ENCODE data around the gene GALNT17. TPM values are rescaled to one million over a fixed set of nuclear protein-coding genes. Genes with fewer than 3 reads are reported as not detected.
"Not testable (repeated sequence)": the region's sequence is repeated elsewhere in the genome, so short reads cannot be mapped to it uniquely, and the experiment has no call there.

GALNT17 gene
- total and polyA plus RNA-seq, 2 experiments from 2014 or later, result 2.3 to 4.6 TPM

- H3K9me3 ChIP-seq (ENCODE audit: low read depth), result no peaks in the 10 kb centered on the region
- H3K4me3 ChIP-seq, result no peak overlapping the region
- no peak overlapping the region for H3K27ac ChIP-seq
- H3K36me3 ChIP-seq, result no peaks in the 10 kb centered on the region
- H3K27me3 ChIP-seq, result no peaks in the 10 kb centered on the region
- TF ChIP-seq CTCF (IDR thresholded peaks at IDR 0.05; ENCODE audit: low read depth, low read length), result no peak
- peaks cover under 1% of the 10 kb centered on the region for H3K4me1 ChIP-seq (ENCODE audit: low read depth)
- no peak for DNase-seq (ENCODE audit: low read depth in 1 of 2, low spot score in 1 of 2)
These were observed 113.1 kb downstream of the GALNT17 start for GRCh38 chr7:71245038-71245437.

- H3K36me3 ChIP-seq, result no peaks in the 10 kb centered on the region
- no peaks in the 10 kb centered on the region for H3K9me3 ChIP-seq (ENCODE audit: low read depth)
- no peak overlapping the region for H3K4me3 ChIP-seq
- no peaks in the 10 kb centered on the region for H3K27me3 ChIP-seq
- no peak for TF ChIP-seq CTCF (IDR thresholded peaks at IDR 0.05; ENCODE audit: low read depth, low read length)
- H3K27ac ChIP-seq, result no peak overlapping the region
- DNase-seq (ENCODE audit: low read depth in 1 of 2, low spot score in 1 of 2), result no peak
- no peaks in the 10 kb centered on the region for H3K4me1 ChIP-seq (ENCODE audit: low read depth)
These were observed 119.8 kb downstream of the GALNT17 start for GRCh38 chr7:71251706-71252105.

GRCh38 chr7:71254751-71255150, 122.8 kb downstream of the GALNT17 start:
- Histone ChIP-seq H3K27me3 (no peaks in the 10 kb centered on the region), H3K4me3 (no peak overlapping the region), H3K4me1 (ENCODE audit: low read depth) (no peaks in the 10 kb centered on the region), H3K9me3 (ENCODE audit: low read depth) (no peaks in the 10 kb centered on the region), H3K36me3 (no peaks in the 10 kb centered on the region), H3K27ac (no peak overlapping the region)
- DNase-seq (ENCODE audit: low read depth in 1 of 2, low spot score in 1 of 2), result no peak
- TF ChIP-seq CTCF (IDR thresholded peaks at IDR 0.05; ENCODE audit: low read depth, low read length), result no peak

GRCh38 chr7:71255537-71256178, 123.7 kb downstream of the GALNT17 start:
- H3K9me3 ChIP-seq (ENCODE audit: low read depth), result no peaks in the 10 kb centered on the region
- H3K27ac ChIP-seq, result no peak overlapping the region
- no peak for TF ChIP-seq CTCF (IDR thresholded peaks at IDR 0.05; ENCODE audit: low read depth, low read length)
- H3K4me3 ChIP-seq, result no peak overlapping the region
- H3K4me1 ChIP-seq (ENCODE audit: low read depth), result no peaks in the 10 kb centered on the region
- H3K36me3 ChIP-seq, result no peaks in the 10 kb centered on the region
- no peak for DNase-seq (ENCODE audit: low read depth in 1 of 2, low spot score in 1 of 2)
- H3K27me3 ChIP-seq, result no peaks in the 10 kb centered on the region

- Histone ChIP-seq H3K27ac (no peak overlapping the region), H3K36me3 (no peaks in the 10 kb centered on the region), H3K4me3 (no peak overlapping the region), H3K27me3 (no peaks in the 10 kb centered on the region), H3K9me3 (ENCODE audit: low read depth) (peaks cover 3% of the 10 kb centered on the region), H3K4me1 (ENCODE audit: low read depth) (peaks cover 3% of the 10 kb centered on the region)
- TF ChIP-seq CTCF (IDR thresholded peaks at IDR 0.05; ENCODE audit: low read depth, low read length), result no peak
- DNase-seq (ENCODE audit: low read depth in 1 of 2, low spot score in 1 of 2), result no peak
These were observed 129.1 kb downstream of the GALNT17 start for GRCh38 chr7:71261066-71261465.

GRCh38 chr7:71262834-71263233, 130.9 kb downstream of the GALNT17 start:
- not testable (repeated sequence) for H3K27ac ChIP-seq; H3K4me3 ChIP-seq; H3K27me3 ChIP-seq; H3K4me1 ChIP-seq (ENCODE audit: low read depth); H3K36me3 ChIP-seq; H3K9me3 ChIP-seq (ENCODE audit: low read depth); DNase-seq (ENCODE audit: low read depth in 1 of 2, low spot score in 1 of 2)
